Adrenal gland (tissue), 12 donors: ENCODE measurements around the gene IGSF3. TPM values are rescaled to one million over a fixed set of nuclear protein-coding genes. Genes with fewer than 3 reads are reported as not detected.

Experiments used
- DNase-seq, 7 donors: peaks; one replicate each; pipeline ENCODE4 v3.0.0-alpha.2; 2019 to 2020
- H3K27ac ChIP-seq, 5 donors: fragments of 200-600 bp; sonication (generic) in 4 of 5; 1 replicate in 3 of 5; 2 replicates in 2 of 5; pipeline versions ENCODE4 v1.5.1 to v1.8.0; 2016 to 2020; ENCODE audit warnings: mild to moderate bottlenecking in 1 of 5
- H3K27me3 ChIP-seq: fragments of 200-600 bp; 2 replicates; pipeline ENCODE4 v1.8.0; 2021
- H3K36me3 ChIP-seq, 2 donors: fragments of 200-600 bp; replicated peaks in 1 of 2; 1 replicate in 1 of 2; 2 replicates in 1 of 2; pipeline versions ENCODE4 v1.5.1 to v1.8.0; 2018 to 2022
- H3K4me1 ChIP-seq, 2 donors: fragments of 200-600 bp; replicated peaks in 1 of 2; 1 replicate in 1 of 2; 2 replicates in 1 of 2; pipeline versions ENCODE4 v1.5.1 to v1.8.0; 2018 to 2021
- H3K4me3 ChIP-seq, 4 donors: fragments of 200-600 bp; sonication (generic) in 3 of 4; one replicate each; pipeline ENCODE4 v1.5.1; 2016 to 2018
- H3K9me3 ChIP-seq, 3 donors: fragments of 200-600 bp; sonication (generic) in 1 of 3; replicated peaks in 1 of 3; 1 replicate in 2 of 3; 2 replicates in 1 of 3; pipeline versions ENCODE4 v1.5.1 to v1.8.0; 2016 to 2021
- POLR2A ChIP-seq, 2 donors: fragments of 450-650 bp; IDR thresholded peaks; one replicate each; pipeline ENCODE4 v1.6.1; 2017; ENCODE audit warnings: antibody characterized with exemption in 2 of 2, mild to moderate bottlenecking in 2 of 2, moderate library complexity in 1 of 2
- WGBS, 4 donors: extraction: QIAGEN DNeasy Blood & Tissue Kit in 2 of 4; methylation state at CpG; one replicate each; pipeline versions ENCODE4 v1.1.5 to v1.1.7; 2013 to 2017; 5-methylcytosine and 5-hydroxymethylcytosine counted together
- intact Hi-C, 2 donors: fragments of 100-400 bp; cut with DNase I; formaldehyde crosslinking; loops; one replicate each; pipeline versions ENCODE4 v1.14.1 to v1.15.0; 2022 to 2023
- polyA plus RNA-seq, 3 donors: library from polyadenylated mRNA; stranded (reverse); fragments of 200-250 nt in 2 of 3; fragments of 350-450 nt in 1 of 3; fragmentation: Illumina TruSeq in 1 of 3; extraction: RNeasy Lipid Tissue Mini Kit (QIAGEN cat#74804) in 1 of 3; gene quantifications; one replicate each; pipeline ENCODE4 v1.2.3, GENCODE V29; 2013 to 2014
- total RNA-seq, 9 donors: library from RNA; depleted of rRNA in 4 of 9; stranded (reverse); fragments of >200 nt in 4 of 9; fragments of 120-200 nt in 1 of 9; fragmentation: NEBNext Ultra II Directional in 1 of 9; extraction: Animal tissue kit (Norgen Biotek cat#: 25700) in 1 of 9; gene quantifications; one replicate each; pipeline versions ENCODE4 v1.1.0 to v1.2.4, GENCODE V29; 2013 to 2023
- TF ChIP-seq, protein P1 (sequence below), 6 experiments: fragments of 450-650 bp in 4 of 6; fragments of 200-600 bp in 2 of 6; sonication (generic) in 1 of 6; IDR thresholded peaks; 1 replicate in 5 of 6; 2 replicates in 1 of 6; pipeline versions ENCODE4 v1.5.1 to v1.8.0; 2016 to 2021; ENCODE audit warnings: antibody characterized with exemption in 6 of 6, mild to moderate bottlenecking in 2 of 6, moderate library complexity in 1 of 6
- donor health status: healthy with polysubstance abuse.
- donor health status: Bipolar disorder and iron deficiency.
- donor health status: DM: yes; HTN: yes; CAD: no.
- donor health status: DM: no; HTN: no; CAD: no.
- donor health status: DM: no; HTN: no; CAD: no.
- donor health status: DM: yes; HTN: yes; CAD: no.

The IGSF3 gene
- total and polyA plus RNA-seq, 12 donors, result 0.67 to 12.1 (median 2.2) TPM

DNA sequence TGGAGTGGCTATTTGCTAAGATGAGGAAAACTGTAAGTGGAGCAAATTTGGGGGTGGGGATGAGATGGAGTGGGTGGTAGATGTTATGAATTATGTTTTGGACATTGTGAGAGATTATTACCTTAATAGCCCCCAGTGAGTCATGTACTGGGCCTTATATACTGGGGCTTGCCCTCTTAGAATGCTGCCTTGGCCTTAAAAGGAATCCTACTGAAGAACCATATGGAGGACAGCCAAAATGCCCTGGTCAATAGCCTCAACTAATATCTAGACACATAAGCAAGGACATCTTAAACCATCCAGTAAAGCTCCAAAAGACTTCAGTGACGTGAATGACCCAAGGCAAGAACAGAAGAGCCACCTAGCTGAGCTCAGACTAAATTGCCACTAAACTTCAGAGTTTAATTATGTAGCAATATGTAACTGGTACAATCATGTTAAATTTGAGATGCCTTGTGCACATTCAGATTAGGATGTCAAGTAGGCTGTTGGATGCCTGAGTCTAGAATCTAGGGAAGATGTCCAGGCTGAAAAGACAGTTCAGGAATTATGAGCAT lies 13.9 kb upstream of the IGSF3 start:
- intact Hi-C loops, result no loop called here
- no peaks in the 10 kb centered on the region for H3K36me3 ChIP-seq
- no peak for TF ChIP-seq POLR2A (IDR thresholded peaks at IDR 0.05)
- TF ChIP-seq, protein P1, sequence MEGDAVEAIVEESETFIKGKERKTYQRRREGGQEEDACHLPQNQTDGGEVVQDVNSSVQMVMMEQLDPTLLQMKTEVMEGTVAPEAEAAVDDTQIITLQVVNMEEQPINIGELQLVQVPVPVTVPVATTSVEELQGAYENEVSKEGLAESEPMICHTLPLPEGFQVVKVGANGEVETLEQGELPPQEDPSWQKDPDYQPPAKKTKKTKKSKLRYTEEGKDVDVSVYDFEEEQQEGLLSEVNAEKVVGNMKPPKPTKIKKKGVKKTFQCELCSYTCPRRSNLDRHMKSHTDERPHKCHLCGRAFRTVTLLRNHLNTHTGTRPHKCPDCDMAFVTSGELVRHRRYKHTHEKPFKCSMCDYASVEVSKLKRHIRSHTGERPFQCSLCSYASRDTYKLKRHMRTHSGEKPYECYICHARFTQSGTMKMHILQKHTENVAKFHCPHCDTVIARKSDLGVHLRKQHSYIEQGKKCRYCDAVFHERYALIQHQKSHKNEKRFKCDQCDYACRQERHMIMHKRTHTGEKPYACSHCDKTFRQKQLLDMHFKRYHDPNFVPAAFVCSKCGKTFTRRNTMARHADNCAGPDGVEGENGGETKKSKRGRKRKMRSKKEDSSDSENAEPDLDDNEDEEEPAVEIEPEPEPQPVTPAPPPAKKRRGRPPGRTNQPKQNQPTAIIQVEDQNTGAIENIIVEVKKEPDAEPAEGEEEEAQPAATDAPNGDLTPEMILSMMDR (IDR thresholded peaks at IDR 0.05), result no peak
- WGBS, 4 donors, result 75 to 93% (median 84%) methylated on average over 1 of the region's 1 CpG
- H3K4me1 ChIP-seq, result no peaks in the 10 kb centered on the region
- DNase-seq, result no peak
- no peaks in the 10 kb centered on the region for H3K9me3 ChIP-seq
- no peaks in the 10 kb centered on the region for H3K27me3 ChIP-seq
- no peak overlapping the region for H3K27ac ChIP-seq
- no peak overlapping the region for H3K4me3 ChIP-seq

DNA sequence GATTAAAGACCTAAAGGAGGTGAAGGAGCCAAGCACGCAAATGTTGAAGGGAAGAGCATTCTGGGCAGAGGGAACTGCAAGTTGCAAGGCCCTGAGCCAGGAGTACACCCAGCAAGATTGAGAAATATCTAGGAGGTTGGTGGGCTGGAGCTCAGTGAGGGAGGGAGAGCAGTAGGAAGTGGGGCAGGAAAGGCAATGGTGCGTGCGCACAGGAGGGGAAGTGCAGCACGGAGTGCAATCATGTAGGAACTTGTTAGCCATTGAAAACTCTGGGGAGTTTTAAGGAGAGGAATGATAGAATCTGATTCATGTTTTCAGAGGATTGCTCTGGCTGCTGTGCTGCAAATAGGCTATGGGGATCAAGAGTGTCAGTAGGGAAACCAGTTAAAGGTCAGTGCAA lies 13.2 kb upstream of the IGSF3 start:
- H3K4me1 ChIP-seq, result no peaks in the 10 kb centered on the region
- no peak for TF ChIP-seq POLR2A (IDR thresholded peaks at IDR 0.05)
- TF ChIP-seq, protein P1 (IDR thresholded peaks at IDR 0.05), result no peak
- H3K27ac ChIP-seq, result no peak overlapping the region
- no peaks in the 10 kb centered on the region for H3K27me3 ChIP-seq
- intact Hi-C loops, result no loop called here
- no peak overlapping the region for H3K4me3 ChIP-seq
- WGBS, 4 donors, result 57 to 77% (median 73%) methylated on average over 4 of the region's 4 CpGs
- no peak for DNase-seq
- no peaks in the 10 kb centered on the region for H3K36me3 ChIP-seq
- H3K9me3 ChIP-seq, result no peaks in the 10 kb centered on the region

DNA sequence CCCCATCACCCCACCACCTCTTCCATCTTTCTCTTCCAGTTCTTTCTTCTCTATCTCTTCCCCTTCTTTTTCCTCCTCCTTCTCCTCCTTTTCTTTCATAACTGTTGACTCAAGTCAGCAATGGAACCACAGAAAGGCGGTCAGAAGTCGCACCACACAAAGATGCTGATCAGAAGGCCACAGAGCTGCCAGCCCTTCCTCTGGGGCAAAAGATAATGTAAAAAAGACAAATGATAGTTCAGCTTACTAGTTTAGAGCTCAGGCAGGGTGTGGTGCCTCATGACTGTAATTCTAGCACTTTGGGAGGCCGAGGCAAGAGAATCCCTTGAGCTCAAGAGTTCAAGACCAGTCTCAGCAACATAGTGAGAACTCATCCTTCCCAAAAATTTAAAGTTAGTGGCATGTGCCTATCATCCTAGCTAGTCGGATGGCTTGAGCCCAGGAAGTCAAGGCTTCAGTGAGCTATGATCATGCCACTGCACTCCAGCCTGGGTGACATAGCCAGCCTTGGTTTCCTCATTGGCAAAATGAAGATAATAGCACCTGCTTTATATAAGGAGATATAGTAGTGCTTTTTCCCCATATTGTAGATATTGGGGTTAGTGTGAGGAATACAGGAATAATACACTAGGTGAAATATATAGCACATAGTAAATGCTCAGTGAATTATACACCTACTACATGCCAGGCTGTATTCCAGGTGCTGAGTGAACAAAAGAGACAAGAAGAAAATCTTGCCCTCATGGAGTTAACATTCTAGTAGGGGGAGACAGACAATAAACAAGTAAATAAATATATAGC lies 12.5 kb upstream of the IGSF3 start:
- Histone ChIP-seq H3K27ac (no peak overlapping the region), H3K4me3 (no peak overlapping the region), H3K27me3 (no peaks in the 10 kb centered on the region), H3K4me1 (no peaks in the 10 kb centered on the region), H3K36me3 (no peaks in the 10 kb centered on the region), H3K9me3 (no peaks in the 10 kb centered on the region)
- TF ChIP-seq, protein P1 (IDR thresholded peaks at IDR 0.05), result no peak
- TF ChIP-seq POLR2A (IDR thresholded peaks at IDR 0.05), result no peak
- intact Hi-C loops, result no loop called here
- WGBS, 4 donors, result 81 to 90% (median 87%) methylated on average over 4 of the region's 4 CpGs
- no peak for DNase-seq

DNA sequence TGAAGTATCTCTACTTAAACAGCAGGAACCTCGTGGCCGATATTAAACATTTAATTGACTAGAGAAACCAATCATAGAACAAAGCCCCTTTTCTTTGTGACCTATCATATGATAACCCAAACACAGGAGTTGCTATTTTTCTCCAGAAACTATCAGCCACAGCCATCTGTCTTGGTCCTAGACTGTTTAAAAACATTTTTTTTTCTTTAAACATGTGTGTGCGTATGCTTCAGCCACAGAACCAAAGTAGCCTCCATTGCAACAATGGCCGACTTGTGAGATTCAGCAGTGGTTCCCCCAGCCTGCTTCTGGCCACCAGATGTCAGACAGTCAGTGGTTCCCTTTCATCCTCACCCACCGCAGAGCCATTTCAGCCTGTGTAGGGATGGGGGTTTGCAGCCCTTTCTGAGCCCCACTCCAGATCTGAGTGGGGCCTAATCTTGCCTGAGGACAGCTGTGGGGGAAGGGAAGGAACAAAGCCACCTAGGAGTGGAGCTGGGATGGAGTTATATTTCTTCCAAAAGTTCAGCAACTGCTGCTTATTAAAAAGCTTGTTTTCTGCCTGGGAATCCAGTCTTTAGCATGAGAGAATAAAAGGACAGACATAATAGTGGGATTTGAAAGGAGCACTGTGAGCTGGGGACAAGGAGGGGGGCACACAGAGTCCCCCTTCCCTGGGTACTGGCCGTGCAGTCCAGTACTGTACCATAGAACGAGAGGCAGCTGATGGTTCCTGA lies 11.7 kb upstream of the IGSF3 start:
- Histone ChIP-seq H3K27ac (no peak overlapping the region), H3K27me3 (no peaks in the 10 kb centered on the region), H3K9me3 (no peaks in the 10 kb centered on the region), H3K4me3 (no peak overlapping the region), H3K36me3 (no peaks in the 10 kb centered on the region), H3K4me1 (no peaks in the 10 kb centered on the region)
- intact Hi-C loops, result no loop called here
- 63 to 77% (median 68%) methylated on average over 7 of the region's 7 CpGs for WGBS, 4 donors
- TF ChIP-seq POLR2A (IDR thresholded peaks at IDR 0.05), result no peak
- TF ChIP-seq, protein P1 (IDR thresholded peaks at IDR 0.05), result no peak
- DNase-seq, result no peak
